GM23248 (cell line): Measurements from ENCODE around the gene LRRC59. TPM values are rescaled to one million over a fixed set of nuclear protein-coding genes. Genes with fewer than 3 reads are reported as not detected.

Experiments used
- DNase-seq: peaks from one replicate; pipeline ENCODE4 v3.0.0-alpha.2; 2015
- H2AFZ ChIP-seq: fragments of 200-600 bp; sonication (generic); 2 replicates; pipeline ENCODE4 v1.6.1; 2016; ENCODE audit warnings: antibody characterized with exemption
- H3F3A ChIP-seq: fragments of 200-600 bp; sonication (generic); 2 replicates; pipeline ENCODE4 v1.6.1; 2016; ENCODE audit warnings: mild to moderate bottlenecking, antibody characterized with exemption, mixed run types; ENCODE audit not compliant: insufficient read depth
- H3K27ac ChIP-seq: fragments of 200-600 bp; sonication (generic); 2 replicates; pipeline ENCODE4 v1.5.1; 2016; ENCODE audit warnings: mild to moderate bottlenecking
- H3K27me3 ChIP-seq: fragments of 200-600 bp; sonication (generic); replicated peaks from 2 replicates; pipeline ENCODE4 v1.6.1; 2016; ENCODE audit warnings: mild to moderate bottlenecking; ENCODE audit not compliant: insufficient read depth
- H3K36me3 ChIP-seq: fragments of 200-600 bp; sonication (generic); 2 replicates; pipeline ENCODE4 v1.6.1; 2016; ENCODE audit warnings: low read depth, mild to moderate bottlenecking
- H3K4me1 ChIP-seq: fragments of 200-600 bp; sonication (generic); 2 replicates; pipeline ENCODE4 v1.6.1; 2016; ENCODE audit warnings: mild to moderate bottlenecking; ENCODE audit not compliant: insufficient read depth
- H3K4me2 ChIP-seq: fragments of 200-600 bp; sonication (generic); one replicate; pipeline ENCODE4 v1.6.1; 2016; ENCODE audit warnings: mild to moderate bottlenecking; ENCODE audit not compliant: unreplicated experiment
- H3K4me3 ChIP-seq: fragments of 200-600 bp; sonication (generic); 2 replicates; pipeline ENCODE4 v1.5.1; 2016; ENCODE audit warnings: mild to moderate bottlenecking
- H3K79me2 ChIP-seq: fragments of 200-600 bp; sonication (generic); 2 replicates; pipeline ENCODE4 v1.6.1; 2016; ENCODE audit warnings: mild to moderate bottlenecking; ENCODE audit not compliant: insufficient read depth
- H3K9ac ChIP-seq: fragments of 200-600 bp; sonication (generic); 2 replicates; pipeline ENCODE4 v1.6.1; 2016; ENCODE audit warnings: mild to moderate bottlenecking
- H3K9me2 ChIP-seq: fragments of 200-600 bp; sonication (generic); 2 replicates; pipeline ENCODE4 v1.6.1; 2016; ENCODE audit warnings: mixed run types, mild to moderate bottlenecking, moderate library complexity; ENCODE audit not compliant: insufficient read depth
- H3K9me3 ChIP-seq: fragments of 200-600 bp; sonication (generic); one replicate; pipeline ENCODE4 v1.6.1; 2017; ENCODE audit warnings: low read depth
- H4K20me1 ChIP-seq: fragments of 200-600 bp; sonication (generic); 2 replicates; pipeline ENCODE4 v1.6.0; 2016; ENCODE audit not compliant: insufficient read depth
- EZH2 ChIP-seq: fragments of 200-600 bp; sonication (generic); IDR thresholded peaks from 2 replicates; pipeline ENCODE4 v1.6.1; 2018; ENCODE audit warnings: antibody characterized with exemption, mild to moderate bottlenecking; ENCODE audit not compliant: insufficient read depth, poor library complexity, severe bottlenecking
- EZH2phosphoT487 ChIP-seq: fragments of 200-600 bp; sonication (generic); IDR thresholded peaks from 2 replicates; pipeline ENCODE4 v1.6.1; 2018; ENCODE audit warnings: antibody characterized with exemption, moderate library complexity, mild to moderate bottlenecking, low read depth; ENCODE audit not compliant: insufficient read depth
- WGBS, 2 experiments: methylation state at CpG; one replicate each; pipeline ENCODE4 v1.1.6; 2015 to 2017; ENCODE audit warnings: low lambda C conversion rate in 2 of 2, low coverage in 1 of 2; ENCODE audit errors: missing lambda C conversion rate in 2 of 2; 5-methylcytosine and 5-hydroxymethylcytosine counted together
- in situ Hi-C: fragments of 300-500 bp; cut with MboI; formaldehyde crosslinking; loops from 2 replicates; pipeline ENCODE4 v1.15.0; 2020
- polyA plus RNA-seq: library from polyadenylated mRNA; unstranded; fragments of >200 nt; fragmentation: Nextera tagmentation; extraction: Ambion mirVana; gene quantifications from 2 replicates; pipeline ENCODE4 v1.2.1, GENCODE V29; 2016
- total RNA-seq: library from RNA; depleted of rRNA; stranded (reverse); fragments of >200 nt; shearing (Covaris generic); gene quantifications from 2 replicates; pipeline ENCODE4 v1.2.3, GENCODE V29; 2014

LRRC59 gene
- total and polyA plus RNA-seq, 2 experiments from 2014 or later: 111 to 164 TPM

- TF ChIP-seq EZH2phosphoT487 (no peak), EZH2 (no peak)
- Histone ChIP-seq H3K4me1 (peaks cover 2% of the 10 kb centered on the region), H3K4me2 (no peak overlapping the region), H3K79me2 (peaks cover 24% of the 10 kb centered on the region), H3K4me3 (no peak overlapping the region), H3F3A (peaks cover 3% of the 10 kb centered on the region; the same call in 1 of the 2 replicates), H4K20me1 (no peaks in the 10 kb centered on the region), H3K27ac (no peak overlapping the region), H2AFZ (no peak overlapping the region), H3K36me3 (peaks cover 7% of the 10 kb centered on the region; the same call in 1 of the 2 replicates), H3K9ac (no peak overlapping the region), H3K9me3 (no peaks in the 10 kb centered on the region), H3K9me2 (no peaks in the 10 kb centered on the region), H3K27me3 (no peaks in the 10 kb centered on the region)
- WGBS, 2 experiments: 95 to 96% methylated on average over 25 to 26 of the region's 27 CpGs
- DNase-seq: no peak
- in situ Hi-C loops: no loop called here
These were observed 43.6 kb downstream of the LRRC59 start for GRCh38 chr17:50353600-50354195.

DNA sequence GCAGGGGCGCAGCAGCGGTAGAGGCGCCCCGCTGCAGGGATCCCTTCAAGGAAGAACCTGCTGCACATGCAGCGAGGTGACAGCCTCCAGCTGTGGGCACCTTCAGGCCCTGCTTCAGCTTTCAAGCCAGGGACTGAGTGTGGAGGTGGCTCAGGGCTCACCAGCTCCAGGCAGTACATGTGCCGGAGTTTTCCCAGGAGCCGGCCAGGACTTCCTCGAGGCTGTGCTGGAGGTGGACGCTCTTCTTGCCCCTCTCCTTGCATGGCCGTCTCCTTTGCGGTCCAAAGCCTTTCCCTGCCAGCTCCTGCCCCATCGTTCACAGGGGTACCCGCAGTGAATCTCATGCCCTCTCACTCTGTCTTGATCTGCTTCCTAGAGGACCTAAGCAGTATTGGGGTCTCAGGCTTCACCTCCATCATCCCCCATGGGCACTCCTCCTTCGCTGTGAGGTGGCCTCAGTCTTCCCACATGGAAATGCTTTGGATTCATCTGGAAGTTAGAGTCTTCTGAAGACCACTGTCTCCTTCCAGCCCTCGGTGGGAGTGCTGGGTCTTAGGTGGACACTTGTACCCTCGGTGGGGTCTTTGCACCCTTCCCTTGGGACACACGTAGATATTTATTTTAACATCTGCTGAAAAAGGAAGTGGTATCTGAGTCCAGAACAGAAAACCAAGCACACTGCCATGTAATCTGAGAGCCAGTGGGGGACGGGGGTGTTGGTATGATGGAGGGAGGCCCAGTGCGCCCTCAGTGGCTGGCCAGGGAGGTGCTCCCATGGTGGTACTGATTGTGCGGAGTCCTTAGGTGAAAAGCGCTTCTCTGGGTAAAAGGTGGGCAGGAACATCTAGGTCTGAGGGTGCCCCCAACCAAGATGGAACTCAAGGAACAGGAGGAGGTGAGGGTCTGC, 44.4 kb downstream of the LRRC59 start:
- WGBS, 2 experiments: 77 to 83% methylated on average over 17 to 21 of the region's 21 CpGs
- H3K27ac ChIP-seq: no peak overlapping the region
- DNase-seq: no peak
- H3K4me3 ChIP-seq: no peak overlapping the region
- no peaks in the 10 kb centered on the region for H3K9me3 ChIP-seq
- no peaks in the 10 kb centered on the region; the same call in 1 of the 2 replicates for H3K36me3 ChIP-seq
- H3K4me2 ChIP-seq: no peak overlapping the region
- no peaks in the 10 kb centered on the region for H3K9me2 ChIP-seq
- no peak overlapping the region for H3K9ac ChIP-seq
- H3K27me3 ChIP-seq: no peaks in the 10 kb centered on the region
- H3K4me1 ChIP-seq: peaks cover 10% of the 10 kb centered on the region
- H3K79me2 ChIP-seq: peaks cover 31% of the 10 kb centered on the region
- H4K20me1 ChIP-seq: no peaks in the 10 kb centered on the region
- peaks cover 4% of the 10 kb centered on the region; the same call in 1 of the 2 replicates for H3F3A ChIP-seq
- no peak for TF ChIP-seq EZH2phosphoT487
- no peak for TF ChIP-seq EZH2
- in situ Hi-C loops: no loop called here
- no peak overlapping the region for H2AFZ ChIP-seq

GRCh38 chr17:50352072-50352692, 45.1 kb downstream of the LRRC59 start:
- Histone ChIP-seq H3K36me3 (no peaks in the 10 kb centered on the region; the same call in 1 of the 2 replicates), H3K9ac (no peak overlapping the region), H3K79me2 (peaks cover 39% of the 10 kb centered on the region), H3F3A (peaks cover 7% of the 10 kb centered on the region; the same call in 1 of the 2 replicates), H3K4me2 (no peak overlapping the region), H4K20me1 (no peaks in the 10 kb centered on the region), H3K9me2 (no peaks in the 10 kb centered on the region), H2AFZ (no peak overlapping the region), H3K27me3 (no peaks in the 10 kb centered on the region), H3K27ac (no peak overlapping the region), H3K9me3 (no peaks in the 10 kb centered on the region), H3K4me1 (peaks cover 18% of the 10 kb centered on the region), H3K4me3 (no peak overlapping the region)
- DNase-seq: no peak
- TF ChIP-seq EZH2 (no peak), EZH2phosphoT487 (no peak)
- in situ Hi-C loops: no loop called here
- 87 to 92% methylated on average over 5 to 6 of the region's 6 CpGs for WGBS, 2 experiments

- TF ChIP-seq EZH2phosphoT487 (no peak), EZH2 (no peak)
- Histone ChIP-seq H2AFZ (no peak overlapping the region), H3K4me1 (peaks cover 18% of the 10 kb centered on the region), H3K4me2 (no peak overlapping the region), H3K9me3 (no peaks in the 10 kb centered on the region), H3K9ac (no peak overlapping the region), H3F3A (peaks cover 7% of the 10 kb centered on the region; the same call in 1 of the 2 replicates), H3K4me3 (no peak overlapping the region), H3K27me3 (no peaks in the 10 kb centered on the region), H3K27ac (no peak overlapping the region), H3K79me2 (peaks cover 48% of the 10 kb centered on the region), H4K20me1 (no peaks in the 10 kb centered on the region), H3K9me2 (no peaks in the 10 kb centered on the region), H3K36me3 (no peaks in the 10 kb centered on the region; the same call in 1 of the 2 replicates)
- no peak for DNase-seq
- 92 to 96% methylated on average over 2 of the region's 2 CpGs for WGBS, 2 experiments
- in situ Hi-C loops: no loop called here
These were observed 46.6 kb downstream of the LRRC59 start for GRCh38 chr17:50350733-50351132.
